K562 (cell line): Measurements from ENCODE around the gene PCCA.

Source experiments
- BCL6 ChIP-seq: fragments of 250-450 bp; sonication (Bioruptor Pico); IDR thresholded peaks from 2 replicates; pipeline ENCODE4 v1.4.0; 2020
- CAMTA2 ChIP-seq: fragments of 250-450 bp; sonication (Bioruptor Pico); conservative IDR thresholded peaks from 2 replicates; pipeline ENCODE4 v1.5.1; 2022
- CTBP1 ChIP-seq: fragments of 450-650 bp; IDR thresholded peaks from 2 replicates; pipeline ENCODE4 v1.6.1; 2016; ENCODE audit warnings: borderline replicate concordance
- CUX1 ChIP-seq: fragments of 200-800 bp; sonication (Bioruptor generic); IDR thresholded peaks from 2 replicates; pipeline ENCODE4 v1.6.1; 2016; ENCODE audit warnings: missing genetic modification characterization, missing compliant biosample characterization
- EP300 ChIP-seq: IDR thresholded peaks from 2 replicates; pipeline ENCODE4 v1.6.1; 2012; ENCODE audit warnings: low read length, improper control_type of control experiment
- GABPA ChIP-seq: fragments of 200-800 bp; sonication (Bioruptor generic); conservative IDR thresholded peaks from 2 replicates; pipeline ENCODE4 v1.6.1; 2016; ENCODE audit warnings: low read depth, missing genetic modification characterization, missing compliant biosample characterization
- NBN ChIP-seq: fragments of 450-650 bp; IDR thresholded peaks from 2 replicates; pipeline ENCODE4 v1.6.1; 2016; ENCODE audit warnings: low read depth, mild to moderate bottlenecking
- NKRF ChIP-seq: fragments of 450-650 bp; IDR thresholded peaks from 2 replicates; pipeline ENCODE4 v1.6.1; 2016; ENCODE audit warnings: borderline replicate concordance
- TAF7 ChIP-seq: fragments of 450-650 bp; IDR thresholded peaks from 2 replicates; pipeline ENCODE4 v1.6.1; 2016; ENCODE audit warnings: missing genetic modification characterization, missing compliant biosample characterization
- TEAD1 ChIP-seq, 2 experiments: fragments of 450-650 bp in 1 of 2; sonication (generic) in 1 of 2; formaldehyde crosslinking; IDR thresholded peaks; 2 replicates each; pipeline versions ENCODE4 v1.4.0 to v1.8.0; 2020 to 2022; ENCODE audit warnings: mild to moderate bottlenecking in 2 of 2, missing genetic modification reagents in 1 of 2
- UBTF ChIP-seq, 2 experiments: IDR thresholded peaks; 2 replicates each; pipeline ENCODE4 v1.6.1; 2012; ENCODE audit warnings: improper control_type of control experiment in 2 of 2, low read depth in 2 of 2, low read length in 2 of 2, borderline replicate concordance in 1 of 2
- ZFPM2 ChIP-seq: fragments of 250-450 bp; sonication (Bioruptor Pico); IDR thresholded peaks from 2 replicates; pipeline ENCODE4 v1.5.1; 2022; ENCODE audit warnings: mild to moderate bottlenecking
- ZFX ChIP-seq: sonication (generic); formaldehyde crosslinking; IDR thresholded peaks from 2 replicates; pipeline ENCODE4 v1.8.0; 2022; ENCODE audit warnings: mild to moderate bottlenecking, missing genetic modification reagents, moderate library complexity
- TF ChIP-seq, protein P1 (sequence below), 3 experiments: IDR thresholded peaks in 2 of 3; conservative IDR thresholded peaks in 1 of 3; 2 replicates each; pipeline ENCODE4 v1.5.1; 2011 to 2012; ENCODE audit warnings: low read length in 3 of 3, mild to moderate bottlenecking in 3 of 3, control low read depth in 2 of 3, improper control_type of control experiment in 1 of 3, inconsistent platforms in 1 of 3, low read depth in 1 of 3, mixed read lengths in 1 of 3, moderate library complexity in 1 of 3; ENCODE audit not compliant: insufficient read depth in 2 of 3

GRCh38 chr13:100173203-100173602, 84.3 kb downstream of the PCCA start:
- TF ChIP-seq ZFPM2 (CRISPR knock-in tag): no peak
- TF ChIP-seq NKRF: no peak
- TF ChIP-seq, protein P1, sequence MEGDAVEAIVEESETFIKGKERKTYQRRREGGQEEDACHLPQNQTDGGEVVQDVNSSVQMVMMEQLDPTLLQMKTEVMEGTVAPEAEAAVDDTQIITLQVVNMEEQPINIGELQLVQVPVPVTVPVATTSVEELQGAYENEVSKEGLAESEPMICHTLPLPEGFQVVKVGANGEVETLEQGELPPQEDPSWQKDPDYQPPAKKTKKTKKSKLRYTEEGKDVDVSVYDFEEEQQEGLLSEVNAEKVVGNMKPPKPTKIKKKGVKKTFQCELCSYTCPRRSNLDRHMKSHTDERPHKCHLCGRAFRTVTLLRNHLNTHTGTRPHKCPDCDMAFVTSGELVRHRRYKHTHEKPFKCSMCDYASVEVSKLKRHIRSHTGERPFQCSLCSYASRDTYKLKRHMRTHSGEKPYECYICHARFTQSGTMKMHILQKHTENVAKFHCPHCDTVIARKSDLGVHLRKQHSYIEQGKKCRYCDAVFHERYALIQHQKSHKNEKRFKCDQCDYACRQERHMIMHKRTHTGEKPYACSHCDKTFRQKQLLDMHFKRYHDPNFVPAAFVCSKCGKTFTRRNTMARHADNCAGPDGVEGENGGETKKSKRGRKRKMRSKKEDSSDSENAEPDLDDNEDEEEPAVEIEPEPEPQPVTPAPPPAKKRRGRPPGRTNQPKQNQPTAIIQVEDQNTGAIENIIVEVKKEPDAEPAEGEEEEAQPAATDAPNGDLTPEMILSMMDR (IDR thresholded peaks at IDR 0.05 in 2 of 3, conservative IDR thresholded peaks at IDR 0.05 in 1 of 3; ENCODE audit: insufficient read depth in 2 of 3, low read depth in 1 of 3, low read length in 3 of 3): no peak
- TF ChIP-seq CTBP1: no peak
- no peak for TF ChIP-seq CAMTA2 (CRISPR knock-in tag)
- no peak for TF ChIP-seq CUX1 (CRISPR knock-in tag)
- no peak for TF ChIP-seq ZFX (CRISPR knock-in tag)
- TF ChIP-seq EP300: no peak
- TF ChIP-seq NBN: no peak
- no peak for TF ChIP-seq BCL6
- TF ChIP-seq TAF7 (tag): no peak
- no peak for TF ChIP-seq TEAD1 (CRISPR knock-in tag; IDR thresholded peaks at IDR 0.05)
- TF ChIP-seq GABPA (tag): no peak
- TF ChIP-seq UBTF (IDR thresholded peaks at IDR 0.05; ENCODE audit: borderline replicate concordance in 1 of 2, low read depth in 2 of 2, low read length in 2 of 2): no peak
